ENCODE data around the gene LCK.

The LCK gene

GRCh38 chr1:32232558-32233304, 18.3 kb upstream of the LCK start:
- ChIA-PET CTCF (interaction anchor here (1.0 to 2.5 kb wide), 2 partner anchors 14 to 17 kb away, joined by 3 to 7 read pairs; partner anchors contain the start of gene FAM167B), POLR2A (interaction anchor here (0.6 kb wide), 1 partner anchor 10 kb away, joined by 3 read pairs; no protein-coding TSS in a partner anchor)
- no peak for DNase-seq (ENCODE audit: low read depth, low spot score)
- H3K4me3 ChIP-seq (ENCODE audit: low read depth, low read length), result no peak overlapping the region
- no peak for TF ChIP-seq CTCF (IDR thresholded peaks at IDR 0.05; ENCODE audit: insufficient read depth, low read length, missing control alignments)

- no peak overlapping the region for H3K4me3 ChIP-seq (ENCODE audit: low read depth, low read length)
- TF ChIP-seq CTCF (IDR thresholded peaks at IDR 0.05; ENCODE audit: insufficient read depth, low read length, missing control alignments), result no peak
Measured at GRCh38 chr1:32234792-32235191, 16.3 kb upstream of the LCK start.

GRCh38 chr1:32239337-32239736, 11.7 kb upstream of the LCK start:
- no peak for DNase-seq (ENCODE audit: low read depth, low spot score)
- TF ChIP-seq CTCF (IDR thresholded peaks at IDR 0.05; ENCODE audit: insufficient read depth, low read length, missing control alignments), result no peak
- CTCF ChIA-PET, result interaction anchor here (0.7 to 5.8 kb wide), 5 partner anchors 11 to 78 kb away, joined by 3 to 47 read pairs (median 4); partner anchors contain the start of gene LCK
- POLR2A ChIA-PET, result no interaction called here
- H3K4me3 ChIP-seq (ENCODE audit: low read depth, low read length), result no peak overlapping the region

More at GRCh38 chr1:32234792-32235191, 16.3 kb upstream of the LCK start:
- DNase-seq (ENCODE audit: low read depth, low spot score), result no peak
- ChIA-PET CTCF (interaction anchor here (1.2 to 2.8 kb wide), 3 partner anchors 11 to 19 kb away, joined by 6 to 11 read pairs (median 9); partner anchors contain the start of gene FAM167B), POLR2A (interaction anchor here (3.0 kb wide), 1 partner anchor 101 kb away, joined by 13 read pairs; the partner anchor contains the start of gene MARCKSL1)

- peak overlapping the region; percentile 67; the same call in 1 of the 2 replicates for H3K4me3 ChIP-seq (ENCODE audit: low read depth, low read length)
- no peak for DNase-seq (ENCODE audit: low read depth, low spot score)
- ChIA-PET CTCF (interaction anchor here (0.7 to 5.8 kb wide), 8 partner anchors 10 to 77 kb away, joined by 3 to 47 read pairs (median 4); partner anchors contain the start of gene LCK), POLR2A (interaction anchor here (2.7 kb wide), 1 partner anchor 96 kb away, joined by 17 read pairs; the partner anchor contains the start of gene MARCKSL1)
- TF ChIP-seq CTCF (IDR thresholded peaks at IDR 0.05; ENCODE audit: insufficient read depth, low read length, missing control alignments), result no peak
Measured at GRCh38 chr1:32239790-32240139, 11.3 kb upstream of the LCK start.

GRCh38 chr1:32240140-32240951, 10.7 kb upstream of the LCK start:
- ChIA-PET CTCF (interaction anchor here (0.9 to 5.8 kb wide), 10 partner anchors 10 to 78 kb away, joined by 3 to 47 read pairs (median 4); partner anchors contain the start of gene LCK), POLR2A (interaction anchor here (0.8 to 2.7 kb wide), 2 partner anchors 13 to 96 kb away, joined by 3 to 17 read pairs; partner anchors contain the start of gene MARCKSL1)
- DNase-seq (ENCODE audit: low read depth, low spot score), result no peak
- peak overlapping the region; percentile 67 for H3K4me3 ChIP-seq (ENCODE audit: low read depth, low read length)
- peak; percentile 37 for TF ChIP-seq CTCF (IDR thresholded peaks at IDR 0.05; ENCODE audit: insufficient read depth, low read length, missing control alignments)
